GM11168 (cell line): ENCODE data around the gene DNMT3B.

Experiments
- in situ Hi-C: fragments of 300-500 bp; cut with MboI; formaldehyde crosslinking; loops from one replicate; pipeline ENCODE4 v1.12.0; 2022; ENCODE audit warnings: low sequenced_read_pairs; ENCODE audit not compliant: unreplicated experiment

DNMT3B gene

GRCh38 chr20:32811886-32812285, 49.7 kb downstream of the DNMT3B start:
- in situ Hi-C loops = no loop called here

GRCh38 chr20:32819992-32820697, 58.0 kb downstream of the DNMT3B start:
- in situ Hi-C loops = no loop called here

- in situ Hi-C loops = no loop called here
Observed at GRCh38 chr20:32820698-32821377, 58.7 kb downstream of the DNMT3B start.

GRCh38 chr20:32822225-32822624, 60.0 kb downstream of the DNMT3B start:
- in situ Hi-C loops = no loop called here

- in situ Hi-C loops = no loop called here
Observed at GRCh38 chr20:32823078-32823477, 60.9 kb downstream of the DNMT3B start.

- in situ Hi-C loops = no loop called here
Observed at GRCh38 chr20:32823737-32824588, 61.8 kb downstream of the DNMT3B start.

GRCh38 chr20:32828029-32828680, 66.0 kb downstream of the DNMT3B start:
- in situ Hi-C loops = no loop called here

- in situ Hi-C loops = no loop called here
Observed at GRCh38 chr20:32829311-32830005, 67.3 kb downstream of the DNMT3B start.

GRCh38 chr20:32830437-32830836, 68.3 kb downstream of the DNMT3B start:
- in situ Hi-C loops = no loop called here

GRCh38 chr20:32831982-32832381, 69.8 kb downstream of the DNMT3B start:
- in situ Hi-C loops = no loop called here

- in situ Hi-C loops = no loop called here
Observed at GRCh38 chr20:32832664-32833063, 70.5 kb downstream of the DNMT3B start.

GRCh38 chr20:32834972-32835371, 72.8 kb downstream of the DNMT3B start:
- in situ Hi-C loops = no loop called here

- in situ Hi-C loops = no loop called here
Observed at GRCh38 chr20:32837157-32837556, 75.0 kb downstream of the DNMT3B start.

GRCh38 chr20:32839227-32839981, 77.2 kb downstream of the DNMT3B start:
- in situ Hi-C loops = no loop called here

- in situ Hi-C loops = no loop called here
Observed at GRCh38 chr20:32839982-32840285, 77.7 kb downstream of the DNMT3B start.

GRCh38 chr20:32841174-32841573, 79.0 kb downstream of the DNMT3B start:
- in situ Hi-C loops = no loop called here

GRCh38 chr20:32841632-32842031, 79.4 kb downstream of the DNMT3B start:
- in situ Hi-C loops = no loop called here

- in situ Hi-C loops = no loop called here
Observed at GRCh38 chr20:32842688-32843524, 80.7 kb downstream of the DNMT3B start.

- in situ Hi-C loops = no loop called here
Observed at GRCh38 chr20:32845786-32846185, 83.6 kb downstream of the DNMT3B start.
